ENCODE results near the gene SYNPR. TPM values are rescaled to one million over a fixed set of nuclear protein-coding genes. Genes with fewer than 3 reads are reported as not detected.

Gene SYNPR
- polyA plus RNA-seq, 1 donor from 2014 or later, result 2.0 TPM

- TF ChIP-seq EZH2 (IDR thresholded peaks at IDR 0.05; ENCODE audit: borderline replicate concordance, insufficient read depth, low read length, poor library complexity, severe bottlenecking) (no peak), MXI1 (conservative IDR thresholded peaks at IDR 0.05; ENCODE audit: poor library complexity, severe bottlenecking) (no peak), RAD21 (conservative IDR thresholded peaks at IDR 0.05) (no peak), REST (IDR thresholded peaks at IDR 0.05; ENCODE audit: borderline replicate concordance) (no peak), TAF1 (IDR thresholded peaks at IDR 0.05; ENCODE audit: low read depth) (no peak), POLR2AphosphoS5 (IDR thresholded peaks at IDR 0.05) (no peak), SMC3 (conservative IDR thresholded peaks at IDR 0.05; ENCODE audit: poor library complexity) (no peak), EP300 (conservative IDR thresholded peaks at IDR 0.05; ENCODE audit: poor library complexity, severe bottlenecking) (no peak)
- TF ChIP-seq, protein P1, sequence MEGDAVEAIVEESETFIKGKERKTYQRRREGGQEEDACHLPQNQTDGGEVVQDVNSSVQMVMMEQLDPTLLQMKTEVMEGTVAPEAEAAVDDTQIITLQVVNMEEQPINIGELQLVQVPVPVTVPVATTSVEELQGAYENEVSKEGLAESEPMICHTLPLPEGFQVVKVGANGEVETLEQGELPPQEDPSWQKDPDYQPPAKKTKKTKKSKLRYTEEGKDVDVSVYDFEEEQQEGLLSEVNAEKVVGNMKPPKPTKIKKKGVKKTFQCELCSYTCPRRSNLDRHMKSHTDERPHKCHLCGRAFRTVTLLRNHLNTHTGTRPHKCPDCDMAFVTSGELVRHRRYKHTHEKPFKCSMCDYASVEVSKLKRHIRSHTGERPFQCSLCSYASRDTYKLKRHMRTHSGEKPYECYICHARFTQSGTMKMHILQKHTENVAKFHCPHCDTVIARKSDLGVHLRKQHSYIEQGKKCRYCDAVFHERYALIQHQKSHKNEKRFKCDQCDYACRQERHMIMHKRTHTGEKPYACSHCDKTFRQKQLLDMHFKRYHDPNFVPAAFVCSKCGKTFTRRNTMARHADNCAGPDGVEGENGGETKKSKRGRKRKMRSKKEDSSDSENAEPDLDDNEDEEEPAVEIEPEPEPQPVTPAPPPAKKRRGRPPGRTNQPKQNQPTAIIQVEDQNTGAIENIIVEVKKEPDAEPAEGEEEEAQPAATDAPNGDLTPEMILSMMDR (IDR thresholded peaks at IDR 0.05; ENCODE audit: poor library complexity, severe bottlenecking), result no peak
- Histone ChIP-seq H3K4me2 (ENCODE audit: low read length) (no peak overlapping the region), H3K9ac (ENCODE audit: low read length) (no peak overlapping the region)
These were observed 300.8 kb downstream of the SYNPR start for GRCh38 chr3:63578858-63579257.

GRCh38 chr3:63580151-63580550 lies 302.0 kb downstream of the SYNPR start:
- no peak for TF ChIP-seq SMC3 (conservative IDR thresholded peaks at IDR 0.05; ENCODE audit: poor library complexity)
- TF ChIP-seq RAD21 (conservative IDR thresholded peaks at IDR 0.05), result no peak
- TF ChIP-seq REST (IDR thresholded peaks at IDR 0.05; ENCODE audit: borderline replicate concordance), result no peak
- TF ChIP-seq, protein P1 (IDR thresholded peaks at IDR 0.05; ENCODE audit: poor library complexity, severe bottlenecking), result no peak
- no peak for TF ChIP-seq EZH2 (IDR thresholded peaks at IDR 0.05; ENCODE audit: borderline replicate concordance, insufficient read depth, low read length, poor library complexity, severe bottlenecking)
- TF ChIP-seq MXI1 (conservative IDR thresholded peaks at IDR 0.05; ENCODE audit: poor library complexity, severe bottlenecking), result no peak
- no peak for TF ChIP-seq POLR2AphosphoS5 (IDR thresholded peaks at IDR 0.05)
- TF ChIP-seq TAF1 (IDR thresholded peaks at IDR 0.05; ENCODE audit: low read depth), result no peak
- no peak for TF ChIP-seq EP300 (conservative IDR thresholded peaks at IDR 0.05; ENCODE audit: poor library complexity, severe bottlenecking)
- no peak overlapping the region for H2AFZ ChIP-seq (ENCODE audit: low read depth, low read length)
- no peaks in the 10 kb centered on the region for H3F3A ChIP-seq (ENCODE audit: insufficient read depth, low read length, poor library complexity, severe bottlenecking)
- no peak overlapping the region for H3K9ac ChIP-seq (ENCODE audit: low read length)
- H3K4me3 ChIP-seq (ENCODE audit: low read length), result no peak overlapping the region
- no peaks in the 10 kb centered on the region for H3K9me3 ChIP-seq (ENCODE audit: low read length)
- H3K79me2 ChIP-seq (replicated peaks; ENCODE audit: insufficient read depth, low read length), result no peaks in the 10 kb centered on the region
- no peaks in the 10 kb centered on the region for H3K27me3 ChIP-seq (ENCODE audit: insufficient read depth, low read depth, low read length)
- H3K4me2 ChIP-seq (ENCODE audit: low read length), result no peak overlapping the region
- no peaks in the 10 kb centered on the region for H3K9me2 ChIP-seq (ENCODE audit: insufficient read depth, low read length)
- H3K27ac ChIP-seq (ENCODE audit: low read length), result no peak overlapping the region
- H3K36me3 ChIP-seq (ENCODE audit: insufficient read depth, low read length), result no peaks in the 10 kb centered on the region
- H4K20me1 ChIP-seq (ENCODE audit: insufficient read depth), result no peaks in the 10 kb centered on the region

More at GRCh38 chr3:63578858-63579257, 300.8 kb downstream of the SYNPR start:
- Histone ChIP-seq H3K79me2 (replicated peaks; ENCODE audit: insufficient read depth, low read length) (no peaks in the 10 kb centered on the region), H3F3A (ENCODE audit: insufficient read depth, low read length, poor library complexity, severe bottlenecking) (no peaks in the 10 kb centered on the region), H3K36me3 (ENCODE audit: insufficient read depth, low read length) (no peaks in the 10 kb centered on the region), H3K4me3 (ENCODE audit: low read length) (no peak overlapping the region), H3K9me3 (ENCODE audit: low read length) (no peaks in the 10 kb centered on the region), H3K27me3 (ENCODE audit: insufficient read depth, low read depth, low read length) (no peaks in the 10 kb centered on the region), H2AFZ (ENCODE audit: low read depth, low read length) (no peak overlapping the region), H3K9me2 (ENCODE audit: insufficient read depth, low read length) (no peaks in the 10 kb centered on the region), H4K20me1 (ENCODE audit: insufficient read depth) (no peaks in the 10 kb centered on the region), H3K27ac (ENCODE audit: low read length) (no peak overlapping the region)
